Posterior vena cava (tissue), 2 donors: ENCODE measurements around the gene LPCAT2. TPM values are rescaled to one million over a fixed set of nuclear protein-coding genes. Genes with fewer than 3 reads are reported as not detected.

ENCODE experiments used
- DNase-seq: peaks from one replicate; pipeline ENCODE4 v3.0.0-alpha.2; 2020; ENCODE audit warnings: low spot score
- intact Hi-C, 2 donors: fragments of 100-400 bp; cut with DNase I; formaldehyde crosslinking; loops; one replicate each; pipeline versions ENCODE4 v1.14.1 to v1.14.2; 2022 to 2023
- total RNA-seq, 2 donors: library from RNA; stranded (reverse); fragmentation: NEBNext Ultra II Directional; extraction: Animal tissue kit (Norgen Biotek cat#: 25700); gene quantifications; one replicate each; pipeline ENCODE4 v1.2.1, GENCODE V29; 2021
- donor health status: DM: yes; HTN: yes; CAD: no.
- donor health status: DM: yes; HTN: yes; CAD: no.

Gene LPCAT2
- total RNA-seq, 2 donors from 2014 or later = 13.8 to 16.0 TPM

DNA sequence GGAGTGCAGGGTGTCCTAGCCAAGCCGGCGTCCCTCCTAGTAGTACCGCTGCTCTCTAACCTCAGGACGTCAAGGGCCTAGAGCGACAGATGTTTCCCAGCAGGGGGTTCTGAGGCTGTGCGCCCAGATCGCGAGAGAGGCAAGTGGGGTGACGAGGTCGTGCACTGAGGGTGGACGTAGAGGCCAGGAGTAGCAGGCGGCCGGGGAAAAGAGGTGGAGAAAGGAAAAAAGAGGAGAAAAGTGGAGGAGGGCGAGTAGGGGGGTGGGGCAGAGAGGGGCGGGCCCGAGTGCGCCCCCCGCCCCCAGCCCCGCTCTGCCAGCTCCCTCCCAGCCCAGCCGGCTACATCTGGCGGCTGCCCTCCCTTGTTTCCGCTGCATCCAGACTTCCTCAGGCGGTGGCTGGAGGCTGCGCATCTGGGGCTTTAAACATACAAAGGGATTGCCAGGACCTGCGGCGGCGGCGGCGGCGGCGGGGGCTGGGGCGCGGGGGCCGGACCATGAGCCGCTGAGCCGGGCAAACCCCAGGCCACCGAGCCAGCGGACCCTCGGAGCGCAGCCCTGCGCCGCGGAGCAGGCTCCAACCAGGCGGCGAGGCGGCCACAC, 29.9 kb upstream of the LPCAT2 start, which contains the start of gene MMP2:
Gene MMP2, plus strand, starts transcription at position 372 of the 603 bp plus-strand sequence. CDS start 282 bp downstream, outside the sequence.
- intact Hi-C loops = no loop called here
- peak; percentile 94 for DNase-seq

DNA sequence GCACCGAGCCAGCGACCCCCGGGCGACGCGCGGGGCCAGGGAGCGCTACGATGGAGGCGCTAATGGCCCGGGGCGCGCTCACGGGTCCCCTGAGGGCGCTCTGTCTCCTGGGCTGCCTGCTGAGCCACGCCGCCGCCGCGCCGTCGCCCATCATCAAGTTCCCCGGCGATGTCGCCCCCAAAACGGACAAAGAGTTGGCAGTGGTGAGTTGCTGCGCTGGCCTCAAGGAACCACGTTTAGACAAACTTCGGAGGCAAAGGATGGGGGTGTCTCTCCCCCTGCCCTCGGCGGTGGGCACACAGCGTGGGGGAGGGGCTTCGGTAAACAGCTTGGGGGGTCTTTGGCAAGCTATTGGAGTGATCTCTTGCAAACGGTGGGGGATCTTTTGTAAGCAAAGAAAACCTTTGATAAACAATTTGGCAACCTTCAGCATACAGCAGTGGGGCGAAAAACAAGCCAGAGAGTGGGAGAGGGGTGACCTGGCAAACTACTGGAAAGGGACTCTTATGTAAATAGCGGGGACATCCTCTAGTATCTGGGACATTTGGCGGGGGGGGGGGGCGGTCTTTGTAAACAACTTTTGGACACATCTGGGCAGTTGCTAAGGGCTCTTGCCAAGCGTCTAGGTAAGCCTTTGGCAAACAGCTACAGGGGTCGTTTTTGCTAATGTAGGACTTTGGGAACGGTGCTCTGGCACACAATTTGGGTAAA, 29.3 kb upstream of the LPCAT2 start:
- intact Hi-C loops = loop anchor here in 1 of 2 donors (10.0 kb wide), 1 partner anchor 715 kb away; the partner anchor contains the start of gene GNAO1
- peak; percentile 77 for DNase-seq

DNA sequence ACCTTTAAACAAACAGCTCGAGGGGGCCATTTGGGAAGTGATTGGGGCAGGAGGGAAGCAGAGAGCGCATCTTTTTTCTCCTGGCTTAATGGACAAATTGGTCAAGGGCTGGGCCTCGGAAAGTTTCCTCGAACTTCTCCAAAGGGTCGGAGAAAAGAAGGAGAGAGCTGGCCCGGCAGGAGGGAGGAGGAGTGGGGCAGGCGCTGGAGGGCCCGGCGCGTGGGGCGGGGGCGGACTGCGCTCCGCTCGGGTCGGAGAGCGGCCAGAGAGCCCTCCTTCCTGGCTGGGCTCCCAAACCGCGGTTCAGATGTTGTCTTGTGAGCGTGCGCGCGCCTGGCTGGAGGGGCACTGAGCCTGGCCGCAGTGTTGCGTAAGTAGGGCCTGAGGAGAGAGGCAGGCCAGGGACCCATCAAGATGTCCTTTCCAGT, 28.6 kb upstream of the LPCAT2 start:
- intact Hi-C loops = loop anchor here in 1 of 2 donors (10.0 kb wide), 1 partner anchor 715 kb away; the partner anchor contains the start of gene GNAO1

DNA sequence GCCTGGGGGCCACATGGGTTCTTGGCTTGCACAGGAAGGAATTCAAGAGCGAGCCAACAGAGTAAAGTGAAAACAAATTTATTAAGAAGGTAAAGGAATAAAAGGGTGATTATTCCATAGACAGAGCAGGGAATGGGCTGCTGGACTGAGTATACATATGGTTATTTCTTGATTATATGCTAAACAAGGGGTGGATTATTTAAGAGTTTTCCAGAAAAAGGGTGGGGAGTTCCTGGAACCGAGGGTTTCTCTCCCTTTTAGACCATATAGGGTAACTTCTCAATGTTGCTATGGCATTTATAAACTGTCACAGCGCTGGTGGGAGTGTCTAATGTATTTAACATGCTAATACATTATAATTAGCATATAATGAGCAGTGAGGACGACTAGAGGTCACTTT, 27.8 kb upstream of the LPCAT2 start:
- no peak for DNase-seq
- intact Hi-C loops = loop anchor here in 1 of 2 donors (10.0 kb wide), 1 partner anchor 714 kb away; the partner anchor contains the start of gene GNAO1

More for the DNA sequence above, 28.6 kb upstream of the LPCAT2 start:
- peak; percentile 97 for DNase-seq

GRCh38 chr16:55482056-55482455, 26.8 kb upstream of the LPCAT2 start:
- intact Hi-C loops = loop anchor here in 1 of 2 donors (10.0 kb wide), 1 partner anchor 713 kb away; the partner anchor contains the start of gene GNAO1
- no peak for DNase-seq

- intact Hi-C loops = loop anchor here in 1 of 2 donors (10.0 kb wide), 1 partner anchor 708 kb away; the partner anchor contains the start of gene GNAO1
- peak; percentile 89 for DNase-seq
Measured at GRCh38 chr16:55487048-55487803, 21.6 kb upstream of the LPCAT2 start.

- no peak for DNase-seq
- intact Hi-C loops = loop anchor here in 1 of 2 donors (10.0 kb wide), 1 partner anchor 706 kb away; the partner anchor contains the start of gene GNAO1
Measured at GRCh38 chr16:55488306-55488705, 20.6 kb upstream of the LPCAT2 start.

DNA sequence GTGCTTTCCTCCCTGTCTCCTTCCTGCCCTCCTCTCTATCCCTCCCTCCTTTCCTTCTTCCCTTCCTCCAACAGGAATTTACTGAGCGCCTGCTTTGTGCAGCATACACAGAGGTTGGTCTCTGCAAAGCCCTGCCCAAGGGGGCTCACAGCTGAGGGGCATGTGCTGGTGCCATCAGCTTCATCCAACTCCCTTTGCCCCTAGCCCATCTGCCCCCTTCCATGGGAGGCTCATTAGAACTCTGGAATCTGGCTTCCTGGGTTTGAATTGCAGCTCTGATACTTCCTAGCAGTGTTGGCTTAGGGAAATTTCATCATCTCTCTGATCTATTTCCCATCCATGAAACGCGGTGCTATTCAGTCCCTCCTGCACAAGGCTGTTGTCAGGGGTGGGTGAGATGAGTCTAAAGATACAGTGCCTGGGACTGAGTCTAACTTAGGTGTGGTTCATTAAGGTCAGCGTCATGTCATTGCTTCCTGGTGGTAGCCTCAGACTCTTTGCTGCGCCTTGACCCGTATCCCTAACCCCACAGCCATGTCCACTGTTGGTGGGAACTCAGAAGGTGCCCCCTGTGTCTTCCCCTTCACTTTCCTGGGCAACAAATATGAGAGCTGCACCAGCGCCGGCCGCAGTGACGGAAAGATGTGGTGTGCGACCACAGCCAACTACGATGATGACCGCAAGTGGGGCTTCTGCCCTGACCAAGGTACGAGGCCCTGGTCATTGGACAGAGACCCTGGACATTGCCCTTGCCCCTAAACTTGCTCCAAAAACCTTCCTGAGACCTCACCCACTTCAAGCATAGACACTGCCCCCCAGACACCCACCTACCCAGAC, 19.5 kb upstream of the LPCAT2 start:
- intact Hi-C loops = loop anchor here in 1 of 2 donors (10.0 kb wide), 1 partner anchor 705 kb away; the partner anchor contains the start of gene GNAO1
- DNase-seq = no peak

DNA sequence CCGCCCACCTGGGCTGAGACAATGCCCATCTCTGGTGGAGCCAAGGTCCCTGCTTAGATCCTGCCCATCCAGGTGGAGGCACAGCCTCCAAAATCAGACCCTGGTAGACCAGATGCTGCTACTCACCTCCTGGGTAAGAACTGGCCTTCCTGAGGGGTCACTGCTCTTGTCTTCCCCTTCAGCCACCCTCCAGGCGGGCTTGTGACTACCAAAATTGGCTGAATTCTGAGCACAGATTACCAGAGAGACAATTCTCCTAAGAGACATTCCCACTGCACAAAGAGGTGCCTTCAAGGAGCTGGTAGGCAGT, 19.0 kb upstream of the LPCAT2 start:
- intact Hi-C loops = loop anchor here in 1 of 2 donors (10.0 kb wide), 1 partner anchor 705 kb away; the partner anchor contains the start of gene GNAO1
- DNase-seq = no peak

DNA sequence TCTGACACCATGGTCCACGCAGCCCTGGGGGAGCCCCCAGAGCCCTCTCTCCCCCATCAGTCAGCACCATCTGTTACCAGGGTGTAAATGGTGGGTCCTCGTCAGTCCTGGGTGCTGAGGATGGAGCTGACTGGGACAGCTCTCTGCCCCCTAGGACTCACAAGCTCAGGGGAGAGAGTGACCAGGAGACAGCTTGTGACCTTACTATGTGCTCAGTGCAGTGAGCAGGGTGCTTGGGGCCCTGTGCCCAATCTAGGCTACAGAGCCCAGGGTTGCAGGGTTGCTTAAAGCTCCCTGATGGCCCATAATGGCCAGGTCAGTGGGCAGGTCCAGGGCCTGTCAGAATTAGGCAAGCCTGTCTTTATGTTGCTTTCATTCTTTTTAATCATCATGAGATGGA, 18.6 kb upstream of the LPCAT2 start:
- no peak for DNase-seq
- intact Hi-C loops = no loop called here

DNA sequence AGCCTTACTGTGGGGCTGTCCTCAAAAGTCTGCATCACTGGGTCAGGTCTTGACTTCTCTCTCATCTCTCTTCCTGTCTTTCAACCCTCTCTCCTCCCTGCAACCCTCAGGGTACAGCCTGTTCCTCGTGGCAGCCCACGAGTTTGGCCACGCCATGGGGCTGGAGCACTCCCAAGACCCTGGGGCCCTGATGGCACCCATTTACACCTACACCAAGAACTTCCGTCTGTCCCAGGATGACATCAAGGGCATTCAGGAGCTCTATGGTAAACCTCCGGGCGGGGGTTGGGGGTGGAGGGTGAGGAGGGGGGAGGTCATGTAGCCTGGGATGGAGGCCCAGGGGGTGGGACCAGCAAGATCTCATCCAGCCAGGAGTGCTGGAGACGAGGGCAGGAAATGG, 17.2 kb upstream of the LPCAT2 start:
- intact Hi-C loops = no loop called here
- DNase-seq = no peak

GRCh38 chr16:55492756-55493380, 16.0 kb upstream of the LPCAT2 start:
- no peak for DNase-seq
- intact Hi-C loops = no loop called here

DNA sequence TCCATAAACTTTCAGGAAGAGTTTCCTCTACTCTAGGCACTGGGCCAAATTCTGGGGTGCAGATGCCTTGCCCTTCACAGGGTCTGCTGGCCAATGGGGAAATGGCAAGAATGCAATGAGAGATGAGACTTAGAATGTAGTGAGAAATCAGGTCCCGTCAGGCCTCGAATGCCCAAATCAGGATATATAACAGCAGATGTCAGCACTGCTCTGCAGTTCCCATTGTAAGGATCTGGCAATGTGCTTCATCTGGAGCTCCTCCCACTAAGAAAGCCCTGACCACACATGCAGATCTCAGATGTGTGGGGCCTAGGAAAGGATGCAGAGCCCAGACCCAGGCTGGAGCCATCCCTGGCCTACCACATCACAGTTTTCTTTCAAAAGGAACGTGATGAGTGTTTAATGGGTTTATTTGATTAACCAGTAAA, 13.9 kb upstream of the LPCAT2 start:
- intact Hi-C loops = no loop called here
- DNase-seq = no peak

GRCh38 chr16:55495616-55496289, 13.1 kb upstream of the LPCAT2 start:
- intact Hi-C loops = no loop called here
- no peak for DNase-seq

- intact Hi-C loops = no loop called here
- no peak for DNase-seq
Measured at GRCh38 chr16:55496509-55497145, 12.2 kb upstream of the LPCAT2 start.

GRCh38 chr16:55497558-55497957, 11.3 kb upstream of the LPCAT2 start:
- intact Hi-C loops = no loop called here
- DNase-seq = no peak

DNA sequence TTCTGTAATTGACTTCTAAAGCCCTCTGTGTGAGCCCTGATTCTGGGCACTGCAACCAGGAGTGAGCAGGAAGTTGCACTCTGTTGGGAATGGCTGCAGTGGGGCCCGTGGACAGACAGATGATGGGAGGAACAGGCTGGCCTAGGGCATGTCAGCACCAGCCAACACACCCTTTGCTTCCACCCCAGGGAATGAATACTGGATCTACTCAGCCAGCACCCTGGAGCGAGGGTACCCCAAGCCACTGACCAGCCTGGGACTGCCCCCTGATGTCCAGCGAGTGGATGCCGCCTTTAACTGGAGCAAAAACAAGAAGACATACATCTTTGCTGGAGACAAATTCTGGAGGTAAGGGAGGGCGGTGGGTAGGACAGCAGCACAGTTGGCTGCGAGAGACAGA, 10.8 kb upstream of the LPCAT2 start:
- intact Hi-C loops = no loop called here
- no peak for DNase-seq
